Caco-2 (cell line): ENCODE data around the gene GRM5. TPM values are rescaled to one million over a fixed set of nuclear protein-coding genes. Genes with fewer than 3 reads are reported as not detected.

ENCODE experiments used
- BruUV-seq: library from RNA; stranded (reverse); fragments of 400-500 nt; replicated peaks from 2 replicates; lab custom pipeline; 2021; lab: Mats Ljungman, UMichigan
- CTCF ChIA-PET: fragments of 300-600 bp; sonication (Branson Sonifier 250); formaldehyde crosslinking; loops from one replicate; lab custom pipeline; 2022; ENCODE audit warnings: antibody characterized with exemption; lab: Charles Lee
- POLR2A ChIA-PET: fragments of 300-600 bp; sonication (Branson Sonifier 250); formaldehyde crosslinking; loops from one replicate; lab custom pipeline; 2022; ENCODE audit warnings: antibody characterized with exemption; lab: Charles Lee
- DNase-seq, 2 experiments: peaks; one replicate each; pipeline versions ENCODE4 v3.0.0 to v3.0.0-alpha.2; 2020 to 2022
- H3K27me3 ChIP-seq: replicated peaks from 2 replicates; pipeline ENCODE4 v1.6.0; 2011; ENCODE audit warnings: low read length; ENCODE audit not compliant: control insufficient read depth, insufficient read depth
- H3K36me3 ChIP-seq: 2 replicates; pipeline ENCODE4 v1.5.1; 2011; ENCODE audit warnings: low read length; ENCODE audit not compliant: control insufficient read depth, insufficient read depth
- H3K4me1 ChIP-seq: fragments of 250-450 bp; sonication (Bioruptor Pico); 2 replicates; pipeline ENCODE4 v1.5.1; 2020; ENCODE audit warnings: mild to moderate bottlenecking
- H3K4me3 ChIP-seq: 2 replicates; pipeline ENCODE4 v1.5.1; 2011; ENCODE audit warnings: low read depth, mild to moderate bottlenecking, control low read depth, low read length
- H3K9me3 ChIP-seq: fragments of 250-450 bp; sonication (Bioruptor Pico); 2 replicates; pipeline ENCODE4 v1.5.1; 2020; ENCODE audit warnings: mild to moderate bottlenecking, moderate library complexity
- H3K27ac Mint-ChIP-seq: one replicate; pipeline ENCODE4 v1.8.0; 2022; ENCODE audit warnings: mixed read lengths; ENCODE audit not compliant: unreplicated experiment
- H3K27me3 Mint-ChIP-seq: one replicate; pipeline ENCODE4 v1.8.0; 2022; ENCODE audit warnings: mixed read lengths; ENCODE audit not compliant: insufficient read depth, unreplicated experiment
- H3K36me3 Mint-ChIP-seq: one replicate; pipeline ENCODE4 v1.8.0; 2022; ENCODE audit warnings: mild to moderate bottlenecking, mixed read lengths; ENCODE audit not compliant: insufficient read depth, unreplicated experiment
- H3K4me1 Mint-ChIP-seq: one replicate; pipeline ENCODE4 v1.8.0; 2022; ENCODE audit warnings: low read depth, mixed read lengths; ENCODE audit not compliant: unreplicated experiment
- H3K4me3 Mint-ChIP-seq: one replicate; pipeline ENCODE4 v1.8.0; 2022; ENCODE audit warnings: mild to moderate bottlenecking, moderate library complexity, mixed read lengths; ENCODE audit not compliant: unreplicated experiment
- H3K9me3 Mint-ChIP-seq: one replicate; pipeline ENCODE4 v1.8.0; 2022; ENCODE audit warnings: mixed read lengths; ENCODE audit not compliant: unreplicated experiment
- CTCF ChIP-seq, 2 experiments: fragments of 200-600 bp in 1 of 2; IDR thresholded peaks; 1 replicate in 1 of 2; 2 replicates in 1 of 2; pipeline versions ENCODE4 v1.5.1 to v1.8.0; 2011 to 2022; ENCODE audit warnings: antibody characterized with exemption in 1 of 2, control low read depth in 1 of 2, inconsistent platforms in 1 of 2, low read depth in 1 of 2, low read length in 1 of 2, mild to moderate bottlenecking in 1 of 2, moderate library complexity in 1 of 2; ENCODE audit not compliant: insufficient read depth in 1 of 2, severe bottlenecking in 1 of 2, unreplicated experiment in 1 of 2
- intact Hi-C: fragments of 100-400 bp; cut with micrococcal nuclease; formaldehyde crosslinking; loops from one replicate; pipeline ENCODE4 v1.10.0; 2022; ENCODE audit not compliant: unreplicated experiment
- total RNA-seq: library from RNA; stranded (reverse); gene quantifications from 2 replicates; pipeline ENCODE4 v1.2.3, GENCODE V29; 2022

GRM5 gene
- total RNA-seq, 1 experiment from 2014 or later, result not detected

GRCh38 chr11:88534185-88534584 lies 531.6 kb downstream of the GRM5 start:
- no peaks in the 10 kb centered on the region for H3K4me1 ChIP-seq
- no peak for DNase-seq
- H3K36me3 ChIP-seq, result no peaks in the 10 kb centered on the region
- BruUV-seq, result no TSS peak
- no peaks in the 10 kb centered on the region for H3K9me3 ChIP-seq
- no peak for TF ChIP-seq CTCF (IDR thresholded peaks at IDR 0.05; ENCODE audit: insufficient read depth in 1 of 2, low read depth in 1 of 2, low read length in 1 of 2, severe bottlenecking in 1 of 2, unreplicated experiment in 1 of 2)
- ChIA-PET CTCF (no interaction called here), POLR2A (no interaction called here)
- H3K27ac Mint-ChIP-seq, result no peak overlapping the region
- intact Hi-C loops, result no loop called here
- H3K36me3 Mint-ChIP-seq, result no peaks in the 10 kb centered on the region
- no peaks in the 10 kb centered on the region for H3K27me3 ChIP-seq
- peaks cover 3% of the 10 kb centered on the region for H3K27me3 Mint-ChIP-seq
- no peak overlapping the region for H3K4me3 ChIP-seq
- no peaks in the 10 kb centered on the region for H3K4me1 Mint-ChIP-seq
- H3K9me3 Mint-ChIP-seq, result no peaks in the 10 kb centered on the region
- H3K4me3 Mint-ChIP-seq, result no peak overlapping the region

GRCh38 chr11:88533001-88533400 lies 532.8 kb downstream of the GRM5 start:
- Histone ChIP-seq H3K4me1 (no peaks in the 10 kb centered on the region), H3K36me3 (no peaks in the 10 kb centered on the region), H3K27me3 (no peaks in the 10 kb centered on the region), H3K4me3 (no peak overlapping the region), H3K9me3 (no peaks in the 10 kb centered on the region)
- ChIA-PET POLR2A (no interaction called here), CTCF (no interaction called here)
- H3K36me3 Mint-ChIP-seq, result no peaks in the 10 kb centered on the region
- no peaks in the 10 kb centered on the region for H3K9me3 Mint-ChIP-seq
- peaks cover 3% of the 10 kb centered on the region for H3K27me3 Mint-ChIP-seq
- H3K4me3 Mint-ChIP-seq, result no peak overlapping the region
- no peak for DNase-seq
- no TSS peak for BruUV-seq
- no peak overlapping the region for H3K27ac Mint-ChIP-seq
- H3K4me1 Mint-ChIP-seq, result no peaks in the 10 kb centered on the region
- intact Hi-C loops, result no loop called here
- TF ChIP-seq CTCF (IDR thresholded peaks at IDR 0.05; ENCODE audit: insufficient read depth in 1 of 2, low read depth in 1 of 2, low read length in 1 of 2, severe bottlenecking in 1 of 2, unreplicated experiment in 1 of 2), result no peak

GRCh38 chr11:88531831-88532230 lies 534.0 kb downstream of the GRM5 start:
- BruUV-seq, result no TSS peak
- Histone ChIP-seq H3K36me3 (no peaks in the 10 kb centered on the region), H3K9me3 (no peaks in the 10 kb centered on the region), H3K4me1 (no peaks in the 10 kb centered on the region), H3K27me3 (no peaks in the 10 kb centered on the region), H3K4me3 (no peak overlapping the region)
- no peaks in the 10 kb centered on the region for H3K4me1 Mint-ChIP-seq
- no peaks in the 10 kb centered on the region for H3K36me3 Mint-ChIP-seq
- POLR2A ChIA-PET, result no interaction called here
- no peak overlapping the region for H3K27ac Mint-ChIP-seq
- TF ChIP-seq CTCF (IDR thresholded peaks at IDR 0.05; ENCODE audit: insufficient read depth in 1 of 2, low read depth in 1 of 2, low read length in 1 of 2, severe bottlenecking in 1 of 2, unreplicated experiment in 1 of 2), result no peak
- H3K27me3 Mint-ChIP-seq, result peaks cover 3% of the 10 kb centered on the region
- CTCF ChIA-PET, result no interaction called here
- intact Hi-C loops, result no loop called here
- no peak overlapping the region for H3K4me3 Mint-ChIP-seq
- H3K9me3 Mint-ChIP-seq, result no peaks in the 10 kb centered on the region
- DNase-seq, result no peak
